ENCODE measurements around the gene CYP2A13. TPM values are rescaled to one million over a fixed set of nuclear protein-coding genes. Genes with fewer than 3 reads are reported as not detected.
"Not testable (repeated sequence)": the region's sequence is repeated elsewhere in the genome, so short reads cannot be mapped to it uniquely, and the experiment has no call there.

CYP2A13 gene, protein sequence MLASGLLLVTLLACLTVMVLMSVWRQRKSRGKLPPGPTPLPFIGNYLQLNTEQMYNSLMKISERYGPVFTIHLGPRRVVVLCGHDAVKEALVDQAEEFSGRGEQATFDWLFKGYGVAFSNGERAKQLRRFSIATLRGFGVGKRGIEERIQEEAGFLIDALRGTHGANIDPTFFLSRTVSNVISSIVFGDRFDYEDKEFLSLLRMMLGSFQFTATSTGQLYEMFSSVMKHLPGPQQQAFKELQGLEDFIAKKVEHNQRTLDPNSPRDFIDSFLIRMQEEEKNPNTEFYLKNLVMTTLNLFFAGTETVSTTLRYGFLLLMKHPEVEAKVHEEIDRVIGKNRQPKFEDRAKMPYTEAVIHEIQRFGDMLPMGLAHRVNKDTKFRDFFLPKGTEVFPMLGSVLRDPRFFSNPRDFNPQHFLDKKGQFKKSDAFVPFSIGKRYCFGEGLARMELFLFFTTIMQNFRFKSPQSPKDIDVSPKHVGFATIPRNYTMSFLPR
- polyA plus RNA-seq: not detected

DNA sequence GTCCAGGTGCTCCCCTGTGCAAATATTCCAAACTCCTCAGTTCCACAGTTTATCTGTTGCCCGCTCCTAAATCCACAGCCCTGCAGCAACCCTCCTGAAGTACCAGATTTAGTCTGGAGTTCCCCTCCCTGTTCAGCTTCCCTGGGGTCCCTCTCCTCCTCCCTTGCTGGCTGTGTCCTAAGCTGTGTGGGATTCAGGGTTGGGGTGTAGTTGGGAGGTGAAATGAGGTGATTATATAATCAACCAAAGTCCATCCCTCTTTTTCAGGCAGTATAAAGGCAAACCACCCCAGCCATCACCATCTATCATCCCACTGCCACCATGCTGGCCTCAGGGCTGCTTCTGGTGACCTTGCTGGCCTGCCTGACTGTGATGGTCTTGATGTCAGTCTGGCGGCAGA, at the start of gene CYP2A13:
TSS of gene CYP2A13 (plus strand) at position 301 of the 400 bp plus-strand sequence. CDS start at position 322, 21 bp downstream.
- H3K27me3 ChIP-seq (ENCODE audit: control insufficient read depth in 1 of 2, insufficient read depth in 2 of 2, low read length in 2 of 2): no peaks in the 10 kb centered on the region
- no peak within 1 kb of the TSS for H3K27ac ChIP-seq (ENCODE audit: low read depth in 2 of 2, low read length in 1 of 2)
- H3K36me3 ChIP-seq (ENCODE audit: control insufficient read depth in 2 of 2, insufficient read depth in 2 of 2, low read length in 1 of 2): no peaks in the 10 kb centered on the region
- H3K4me3 ChIP-seq (ENCODE audit: low read depth in 1 of 2, low read length in 2 of 2): no peak within 1 kb of the TSS
- H3K4me1 ChIP-seq (ENCODE audit: control insufficient read depth in 2 of 2, insufficient read depth in 2 of 2, low read length in 1 of 2): peaks cover 0 to 3% of the 10 kb centered on the region in 2 donors
- no peaks in the 10 kb centered on the region for H3K9me3 ChIP-seq (ENCODE audit: control insufficient read depth in 2 of 2, insufficient read depth in 1 of 2, low read depth in 1 of 2, low read length in 1 of 2)
- whole genome bisulfite sequencing, 2 donors: 56 to 79% methylated on average over 2 of the region's 2 CpGs

DNA sequence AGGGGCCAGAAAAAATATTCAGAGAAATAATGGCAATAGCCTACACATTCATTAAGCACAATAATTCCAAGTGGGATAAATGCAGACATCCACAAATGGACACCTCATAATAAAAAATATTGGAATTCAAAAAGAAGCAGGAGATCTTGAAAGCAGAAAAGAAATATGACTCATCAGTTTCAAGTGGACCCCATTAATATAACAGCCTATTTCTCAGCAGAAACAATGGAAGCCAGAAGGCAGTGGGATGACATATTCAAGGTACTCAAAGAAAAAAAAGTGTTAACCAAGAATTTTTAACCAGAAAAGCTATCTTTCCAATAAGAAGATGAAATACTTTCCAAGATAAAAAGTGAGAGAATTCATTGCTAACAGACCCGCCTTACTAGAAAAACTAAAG, 48.4 kb upstream of the CYP2A13 start:
- Histone ChIP-seq H3K27ac (ENCODE audit: low read depth in 2 of 2, low read length in 1 of 2) (no peak overlapping the region), H3K9me3 (ENCODE audit: control insufficient read depth in 2 of 2, insufficient read depth in 1 of 2, low read depth in 1 of 2, low read length in 1 of 2) (no peaks in the 10 kb centered on the region), H3K4me1 (ENCODE audit: control insufficient read depth in 2 of 2, insufficient read depth in 2 of 2, low read length in 1 of 2) (no peaks in the 10 kb centered on the region), H3K36me3 (ENCODE audit: control insufficient read depth in 2 of 2, insufficient read depth in 2 of 2, low read length in 1 of 2) (no peaks in the 10 kb centered on the region), H3K27me3 (ENCODE audit: control insufficient read depth in 1 of 2, insufficient read depth in 2 of 2, low read length in 2 of 2) (no peaks in the 10 kb centered on the region), H3K4me3 (ENCODE audit: low read depth in 1 of 2, low read length in 2 of 2) (no peak overlapping the region)
- WGBS, 2 donors: 88 to 92% methylated on average over 1 of the region's 1 CpG

DNA sequence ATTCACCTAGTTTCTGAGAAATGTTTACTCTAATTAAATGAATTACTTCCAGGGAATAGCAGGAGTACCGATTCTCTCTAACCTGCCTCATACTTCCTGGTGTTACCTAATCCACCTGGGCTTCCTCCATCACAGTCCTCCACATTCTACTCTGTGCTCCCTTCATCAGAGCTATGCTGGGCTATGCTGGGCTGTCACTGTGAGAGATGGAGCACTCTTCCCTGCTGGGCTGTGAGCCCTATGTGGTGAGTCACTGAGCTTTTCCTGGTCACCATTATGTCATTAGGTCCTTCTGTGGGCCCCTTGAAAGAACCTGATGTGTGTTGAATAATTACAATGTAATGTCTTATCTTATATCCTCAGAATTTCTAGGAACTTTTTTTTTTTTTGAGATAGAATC, 43.2 kb upstream of the CYP2A13 start:
- 38 to 48% methylated on average over 1 of the region's 1 CpG for WGBS, 2 donors
- H3K27me3 ChIP-seq (ENCODE audit: control insufficient read depth in 1 of 2, insufficient read depth in 2 of 2, low read length in 2 of 2); H3K36me3 ChIP-seq (ENCODE audit: control insufficient read depth in 2 of 2, insufficient read depth in 2 of 2, low read length in 1 of 2); H3K27ac ChIP-seq (ENCODE audit: low read depth in 2 of 2, low read length in 1 of 2); H3K9me3 ChIP-seq (ENCODE audit: control insufficient read depth in 2 of 2, insufficient read depth in 1 of 2, low read depth in 1 of 2, low read length in 1 of 2); H3K4me1 ChIP-seq (ENCODE audit: control insufficient read depth in 2 of 2, insufficient read depth in 2 of 2, low read length in 1 of 2); H3K4me3 ChIP-seq (ENCODE audit: low read depth in 1 of 2, low read length in 2 of 2): not testable (repeated sequence)

DNA sequence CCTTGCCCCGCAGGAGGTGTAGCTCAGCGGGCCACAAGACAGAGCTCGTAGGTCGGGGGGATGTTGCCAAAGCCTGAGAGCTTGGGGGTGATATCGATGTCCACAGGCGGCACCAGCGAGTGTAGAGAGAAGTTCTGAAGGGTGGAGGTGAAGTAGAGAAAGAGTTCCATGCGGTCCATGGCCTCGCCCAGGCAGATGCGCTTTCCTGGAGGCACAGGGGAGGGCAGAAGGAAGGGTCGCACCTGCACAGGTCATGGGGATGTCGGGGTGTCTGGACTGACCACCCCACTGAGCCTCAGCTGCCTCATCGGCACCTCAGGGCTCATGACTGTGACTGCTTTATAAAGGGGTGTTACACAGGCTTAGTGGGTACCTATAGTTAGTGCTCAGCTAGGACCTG, 37.8 kb upstream of the CYP2A13 start:
- WGBS, 2 donors: 82 to 83% methylated on average over 13 of the region's 13 CpGs
- H3K4me1 ChIP-seq (ENCODE audit: control insufficient read depth in 2 of 2, insufficient read depth in 2 of 2, low read length in 1 of 2): no peaks in the 10 kb centered on the region

DNA sequence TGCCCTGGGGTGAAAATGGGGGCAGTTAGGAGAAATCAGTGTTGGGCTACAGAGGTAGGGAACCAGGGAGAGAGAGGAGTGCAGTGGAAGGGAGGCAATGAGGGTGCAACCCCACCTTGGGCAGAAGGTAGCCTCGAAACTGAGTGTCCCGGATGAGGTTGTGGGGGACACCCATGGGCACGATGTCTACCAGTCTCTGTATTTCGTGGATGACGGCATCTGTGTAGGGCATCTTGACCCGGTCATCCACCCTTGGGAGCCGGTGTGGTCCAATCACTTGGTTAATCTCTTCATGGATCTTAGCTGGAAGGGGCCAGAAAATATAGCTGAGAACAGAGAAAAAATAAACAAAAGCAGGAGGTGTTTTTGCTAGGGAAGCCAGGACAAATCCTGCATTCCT, 36.1 kb upstream of the CYP2A13 start:
- 82 to 88% methylated on average over 7 of the region's 7 CpGs for WGBS, 2 donors
- H3K9me3 ChIP-seq (ENCODE audit: control insufficient read depth in 2 of 2, insufficient read depth in 1 of 2, low read depth in 1 of 2, low read length in 1 of 2); H3K4me3 ChIP-seq (ENCODE audit: low read depth in 1 of 2, low read length in 2 of 2); H3K27ac ChIP-seq (ENCODE audit: low read depth in 2 of 2, low read length in 1 of 2); H3K36me3 ChIP-seq (ENCODE audit: control insufficient read depth in 2 of 2, insufficient read depth in 2 of 2, low read length in 1 of 2); H3K27me3 ChIP-seq (ENCODE audit: control insufficient read depth in 1 of 2, insufficient read depth in 2 of 2, low read length in 2 of 2); H3K4me1 ChIP-seq (ENCODE audit: control insufficient read depth in 2 of 2, insufficient read depth in 2 of 2, low read length in 1 of 2): not testable (repeated sequence)

More for the DNA sequence above, 37.8 kb upstream of the CYP2A13 start:
- no peak overlapping the region for H3K27ac ChIP-seq (ENCODE audit: low read depth in 2 of 2, low read length in 1 of 2)
- H3K4me3 ChIP-seq (ENCODE audit: low read depth in 1 of 2, low read length in 2 of 2): no peak overlapping the region
- no peaks in the 10 kb centered on the region for H3K9me3 ChIP-seq (ENCODE audit: control insufficient read depth in 2 of 2, insufficient read depth in 1 of 2, low read depth in 1 of 2, low read length in 1 of 2)
- H3K36me3 ChIP-seq (ENCODE audit: control insufficient read depth in 2 of 2, insufficient read depth in 2 of 2, low read length in 1 of 2): no peaks in the 10 kb centered on the region
- H3K27me3 ChIP-seq (ENCODE audit: control insufficient read depth in 1 of 2, insufficient read depth in 2 of 2, low read length in 2 of 2): peaks cover 0 to under 1% of the 10 kb centered on the region in 2 donors

DNA sequence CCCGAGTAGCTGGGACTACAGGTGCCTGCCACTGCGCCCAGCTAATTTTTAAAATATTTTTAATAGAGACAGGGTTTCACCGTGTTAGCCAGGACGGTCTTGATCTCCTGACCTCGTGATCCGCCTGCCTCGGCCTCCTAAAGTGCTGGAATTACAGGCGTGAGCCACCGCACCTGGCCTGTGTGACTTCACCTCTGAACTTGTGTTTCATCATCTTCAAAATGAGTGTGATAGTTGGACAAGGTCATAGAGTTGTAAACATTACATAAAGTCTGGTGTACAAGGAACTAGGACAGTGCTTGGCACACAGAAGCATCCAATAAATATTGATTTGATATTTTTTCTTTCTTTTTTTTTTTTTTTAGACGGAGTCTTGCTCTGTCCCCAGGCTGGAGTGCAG, 34.9 kb upstream of the CYP2A13 start:
- H3K27ac ChIP-seq (ENCODE audit: low read depth in 2 of 2, low read length in 1 of 2); H3K36me3 ChIP-seq (ENCODE audit: control insufficient read depth in 2 of 2, insufficient read depth in 2 of 2, low read length in 1 of 2); H3K27me3 ChIP-seq (ENCODE audit: control insufficient read depth in 1 of 2, insufficient read depth in 2 of 2, low read length in 2 of 2); H3K9me3 ChIP-seq (ENCODE audit: control insufficient read depth in 2 of 2, insufficient read depth in 1 of 2, low read depth in 1 of 2, low read length in 1 of 2); H3K4me1 ChIP-seq (ENCODE audit: control insufficient read depth in 2 of 2, insufficient read depth in 2 of 2, low read length in 1 of 2); H3K4me3 ChIP-seq (ENCODE audit: low read depth in 1 of 2, low read length in 2 of 2): not testable (repeated sequence)
- WGBS, 2 donors: 69 to 80% methylated on average over 10 of the region's 10 CpGs

DNA sequence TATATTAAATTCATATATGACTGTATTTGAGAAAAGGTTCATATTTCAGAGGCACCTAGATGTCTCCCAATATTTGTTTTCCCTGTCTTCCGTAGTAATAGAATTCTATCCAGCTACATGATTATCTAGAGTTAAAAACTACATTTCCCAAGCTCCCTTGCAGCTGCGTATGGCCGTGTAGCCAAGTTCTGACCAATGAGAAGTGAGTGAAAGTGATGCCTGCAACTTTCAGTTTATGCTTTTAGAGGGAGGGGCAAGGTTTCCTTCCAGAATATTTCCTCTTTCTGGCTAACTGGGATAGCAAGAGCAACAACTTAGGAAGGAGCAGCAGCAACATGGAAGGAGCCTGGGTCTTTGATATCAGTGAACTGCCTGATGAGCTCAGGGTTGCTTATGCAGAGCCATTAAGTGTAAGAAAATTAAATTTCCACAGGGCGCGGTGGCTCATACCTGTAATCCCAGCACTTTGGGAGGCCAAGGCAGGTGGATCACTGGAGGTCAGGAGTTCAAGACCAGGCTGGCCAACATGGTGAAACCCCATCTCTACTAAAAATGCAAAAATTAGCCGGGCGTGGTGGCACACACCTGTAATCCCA, 23.2 kb upstream of the CYP2A13 start:
- WGBS, 2 donors: 61 to 65% methylated on average over 7 of the region's 7 CpGs
- H3K36me3 ChIP-seq (ENCODE audit: control insufficient read depth in 2 of 2, insufficient read depth in 2 of 2, low read length in 1 of 2): no peaks in the 10 kb centered on the region
- peaks cover 0 to 4% of the 10 kb centered on the region in 2 donors for H3K27me3 ChIP-seq (ENCODE audit: control insufficient read depth in 1 of 2, insufficient read depth in 2 of 2, low read length in 2 of 2)
- H3K27ac ChIP-seq (ENCODE audit: low read depth in 2 of 2, low read length in 1 of 2): no peak overlapping the region
- no peak overlapping the region for H3K4me3 ChIP-seq (ENCODE audit: low read depth in 1 of 2, low read length in 2 of 2)
- H3K9me3 ChIP-seq (ENCODE audit: control insufficient read depth in 2 of 2, insufficient read depth in 1 of 2, low read depth in 1 of 2, low read length in 1 of 2): no peaks in the 10 kb centered on the region
- H3K4me1 ChIP-seq (ENCODE audit: control insufficient read depth in 2 of 2, insufficient read depth in 2 of 2, low read length in 1 of 2): no peaks in the 10 kb centered on the region

DNA sequence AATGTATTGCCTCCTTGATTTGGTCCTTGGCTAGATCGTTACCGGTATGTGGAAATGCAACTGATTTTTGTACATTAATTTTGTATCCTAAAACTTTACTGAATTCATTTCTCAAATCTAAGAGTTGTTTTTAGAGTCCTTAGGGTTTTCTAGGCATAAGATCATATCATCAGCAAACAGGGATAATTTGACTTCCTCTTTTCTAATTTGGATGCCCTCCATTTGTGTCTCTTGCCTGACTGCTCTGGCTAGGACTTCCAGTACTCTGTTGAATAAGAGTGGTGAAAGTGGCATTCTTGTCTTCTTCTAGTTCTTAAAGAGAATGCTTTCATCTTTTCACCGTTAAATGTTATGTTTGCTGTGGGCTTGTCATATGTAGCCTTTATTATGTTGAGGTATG, 12.0 kb upstream of the CYP2A13 start:
- WGBS, 2 donors: 82 to 88% methylated on average over 3 of the region's 3 CpGs
- H3K27ac ChIP-seq (ENCODE audit: low read depth in 2 of 2, low read length in 1 of 2): no peak overlapping the region
- no peaks in the 10 kb centered on the region for H3K9me3 ChIP-seq (ENCODE audit: control insufficient read depth in 2 of 2, insufficient read depth in 1 of 2, low read depth in 1 of 2, low read length in 1 of 2)
- H3K36me3 ChIP-seq (ENCODE audit: control insufficient read depth in 2 of 2, insufficient read depth in 2 of 2, low read length in 1 of 2): no peaks in the 10 kb centered on the region
- H3K4me3 ChIP-seq (ENCODE audit: low read depth in 1 of 2, low read length in 2 of 2): no peak overlapping the region
- no peaks in the 10 kb centered on the region for H3K4me1 ChIP-seq (ENCODE audit: control insufficient read depth in 2 of 2, insufficient read depth in 2 of 2, low read length in 1 of 2)
- H3K27me3 ChIP-seq (ENCODE audit: control insufficient read depth in 1 of 2, insufficient read depth in 2 of 2, low read length in 2 of 2): peaks cover 2 to 4% of the 10 kb centered on the region in 2 donors

DNA sequence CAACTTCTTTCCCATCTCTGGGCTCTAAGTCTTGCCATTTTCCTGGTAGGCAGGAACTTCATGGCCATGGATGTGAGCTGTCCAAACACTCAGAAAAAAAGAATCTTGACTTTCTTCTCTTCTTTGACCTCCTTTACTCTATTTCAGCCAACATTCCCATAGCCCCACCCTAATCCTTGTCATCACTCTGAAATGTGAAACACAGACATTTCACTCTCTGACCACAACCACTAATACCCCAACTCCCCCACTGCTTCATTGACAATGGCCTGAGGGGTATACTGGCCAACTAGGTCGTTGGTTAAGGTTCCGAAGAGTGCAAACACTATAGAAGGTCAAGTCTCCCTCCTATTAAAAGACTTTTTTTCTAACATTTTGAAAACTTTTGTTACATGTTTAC, 4.7 kb upstream of the CYP2A13 start:
- Histone ChIP-seq H3K27ac (ENCODE audit: low read depth in 2 of 2, low read length in 1 of 2) (no peak overlapping the region), H3K4me1 (ENCODE audit: control insufficient read depth in 2 of 2, insufficient read depth in 2 of 2, low read length in 1 of 2) (no peaks in the 10 kb centered on the region), H3K27me3 (ENCODE audit: control insufficient read depth in 1 of 2, insufficient read depth in 2 of 2, low read length in 2 of 2) (peaks cover 0 to 5% of the 10 kb centered on the region in 2 donors), H3K36me3 (ENCODE audit: control insufficient read depth in 2 of 2, insufficient read depth in 2 of 2, low read length in 1 of 2) (no peaks in the 10 kb centered on the region), H3K4me3 (ENCODE audit: low read depth in 1 of 2, low read length in 2 of 2) (no peak overlapping the region), H3K9me3 (ENCODE audit: control insufficient read depth in 2 of 2, insufficient read depth in 1 of 2, low read depth in 1 of 2, low read length in 1 of 2) (no peaks in the 10 kb centered on the region)
- WGBS, 2 donors: 67 to 70% methylated on average over 2 of the region's 2 CpGs

Measured in esophagus (tissue), 2 donors.